Measurements from ENCODE around the gene OR52N1.

The OR52N1 gene

GRCh38 chr11:5791165-5791564, at the start of gene OR52N1:
Gene OR52N1 (minus strand): TSS chr11:5791265. CDS start chr11:5788816, 2,449 bp downstream.
- FAIRE-seq, result no peak

DNA sequence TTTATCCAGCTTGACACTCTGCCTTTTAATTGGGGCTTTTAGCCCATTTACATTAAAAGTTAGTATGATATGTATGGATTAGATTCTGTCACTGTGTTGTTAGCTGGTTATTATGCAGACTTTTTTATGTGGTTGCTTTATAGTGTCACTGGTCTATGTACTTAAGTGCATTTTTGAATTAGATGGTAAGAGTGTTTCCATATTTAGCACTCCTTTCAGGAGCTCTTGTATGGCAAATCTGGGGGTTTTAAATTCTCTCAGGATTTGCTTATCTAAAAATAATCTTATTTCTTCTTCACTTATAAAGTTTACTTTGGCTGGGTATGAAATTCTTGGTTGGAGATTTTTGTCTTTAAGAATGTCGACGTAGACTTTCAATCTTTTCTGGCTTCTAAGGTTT, 46.6 kb upstream of the OR52N1 start:
- FAIRE-seq, result no peak

GRCh38 chr11:5833446-5833845, 42.4 kb upstream of the OR52N1 start:
- no peak for FAIRE-seq

DNA sequence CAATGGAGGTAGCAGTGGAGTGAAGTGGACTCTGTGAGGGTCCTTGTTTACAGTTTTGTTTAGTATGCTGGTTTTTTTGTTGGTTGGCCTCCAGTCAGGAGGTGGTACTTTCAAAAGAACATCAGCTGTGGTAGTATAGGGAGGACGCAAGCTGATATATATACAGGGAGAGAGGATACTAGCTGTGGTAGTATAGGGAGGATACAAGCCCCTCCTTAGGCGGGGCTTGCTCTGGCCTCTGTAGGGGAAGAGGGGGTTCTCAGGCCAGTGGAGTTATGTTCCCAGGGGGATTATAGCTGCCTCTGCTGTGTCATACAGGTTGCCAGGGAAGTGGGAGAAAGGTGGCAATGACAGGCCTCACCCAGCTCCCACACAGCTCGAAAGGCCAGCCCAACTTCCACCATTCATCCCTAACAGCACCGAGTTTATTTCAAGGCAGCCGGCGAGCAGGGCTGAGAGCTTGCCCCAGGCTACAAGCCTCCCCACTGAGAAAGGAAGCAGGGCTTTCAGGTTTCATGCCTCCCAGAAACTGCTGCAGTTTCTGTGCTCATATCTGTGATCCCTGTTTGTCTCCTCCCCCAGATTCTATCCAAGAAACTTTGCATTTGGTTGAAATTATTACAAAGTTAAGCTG, 40.2 kb upstream of the OR52N1 start:
- no peak for FAIRE-seq

- FAIRE-seq, result peak; percentile 14
Measured at GRCh38 chr11:5818245-5818886, 27.3 kb upstream of the OR52N1 start.

- no peak for FAIRE-seq
Measured at GRCh38 chr11:5815534-5815933, 24.5 kb upstream of the OR52N1 start.

DNA sequence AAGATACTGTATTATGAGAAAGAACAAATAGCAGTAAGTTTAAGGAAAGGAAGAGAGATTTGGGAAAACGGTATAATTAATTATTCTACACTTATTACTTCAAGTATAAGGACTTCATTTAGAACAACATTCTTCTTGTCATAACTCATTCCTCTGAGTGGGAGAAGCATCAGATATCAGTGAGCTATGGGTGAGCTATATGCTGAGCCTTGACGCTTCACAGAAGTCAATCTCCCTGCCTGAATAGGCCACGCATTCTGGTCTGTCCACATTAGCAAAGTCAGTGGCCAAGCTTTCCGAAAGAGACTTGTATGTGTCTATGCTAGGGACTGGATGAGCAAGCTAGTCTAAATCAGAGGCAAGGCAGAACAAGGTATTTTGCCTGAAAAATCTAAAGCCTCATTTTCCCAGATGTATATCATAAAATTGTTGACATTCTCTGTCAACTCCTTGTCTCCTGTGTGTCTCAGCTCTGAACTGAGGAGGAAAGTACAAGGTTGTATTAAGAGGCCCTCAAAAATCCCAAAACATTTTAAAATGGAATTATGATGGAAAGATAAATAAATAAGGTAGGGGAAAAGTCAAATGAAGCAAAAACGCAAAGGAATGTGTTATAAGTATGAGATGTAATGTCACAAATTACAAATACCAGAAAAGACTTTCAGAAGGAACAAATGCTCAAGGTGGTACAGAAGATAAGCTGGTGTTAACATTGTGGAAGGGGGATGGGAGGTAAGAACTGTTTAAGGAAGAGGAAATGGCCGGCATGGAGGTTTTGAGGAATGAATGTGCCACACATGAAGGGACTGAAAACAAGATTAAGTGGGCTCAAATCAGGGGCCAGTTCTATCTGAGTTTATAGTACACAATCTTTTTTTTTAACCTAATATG, 19.1 kb upstream of the OR52N1 start:
- no peak for FAIRE-seq

GRCh38 chr11:5809122-5809519, 18.1 kb upstream of the OR52N1 start:
- FAIRE-seq, result no peak

DNA sequence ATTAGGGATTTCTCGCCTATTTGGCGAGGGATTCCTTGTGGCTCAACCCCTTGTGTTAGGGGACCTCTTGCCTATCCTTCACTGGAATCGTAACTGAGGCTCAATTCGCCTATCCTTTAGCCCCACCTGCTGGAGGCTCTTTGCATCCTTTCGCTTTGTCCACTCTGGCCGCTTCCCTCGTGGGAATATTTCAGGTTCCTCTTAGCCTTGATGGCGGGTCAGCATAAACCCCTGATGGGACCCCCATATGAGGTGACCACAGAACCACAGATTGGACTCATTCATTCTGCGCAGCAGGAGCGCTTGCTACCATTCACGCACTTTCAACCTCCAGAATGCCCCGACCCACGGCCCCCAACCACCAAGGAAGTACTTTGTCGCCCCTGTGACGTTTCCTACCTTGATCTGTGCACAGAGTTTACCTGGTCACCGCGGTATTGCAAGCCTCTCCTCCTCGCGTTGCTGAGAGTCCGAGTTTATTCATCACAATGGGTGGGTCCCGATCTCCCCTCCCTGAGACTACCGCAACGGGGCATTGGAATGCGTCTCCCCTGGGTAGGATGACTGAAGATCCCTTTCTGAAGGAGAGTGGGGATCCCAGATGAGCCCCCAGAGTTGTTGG, 17.5 kb upstream of the OR52N1 start, which contains the start of gene OR52N2:
TSS of gene OR52N2 (plus strand) at position 425 of the 622 bp plus-strand sequence. CDS start 11,412 bp downstream, outside the sequence.
- FAIRE-seq, result peak; percentile 46

DNA sequence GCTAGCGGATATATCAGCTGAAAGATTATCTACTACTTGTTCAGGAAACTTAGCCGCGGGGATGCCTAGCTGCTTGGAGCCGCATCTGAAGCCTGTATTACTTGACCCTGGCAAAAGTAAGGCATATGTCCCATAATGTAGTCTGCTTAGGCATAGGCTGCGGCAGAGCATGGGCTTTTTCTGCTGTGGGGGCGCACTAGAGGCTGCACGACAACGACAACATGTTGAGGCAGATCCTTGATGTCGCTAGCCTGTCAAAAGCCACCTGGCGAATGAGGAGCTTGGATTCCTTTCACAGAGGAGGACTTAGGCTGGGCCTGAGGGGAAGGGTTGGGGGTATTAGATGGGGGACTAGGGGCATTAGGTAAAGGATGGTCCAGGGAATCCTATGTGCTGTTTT, 16.5 kb upstream of the OR52N1 start:
- FAIRE-seq, result no peak

DNA sequence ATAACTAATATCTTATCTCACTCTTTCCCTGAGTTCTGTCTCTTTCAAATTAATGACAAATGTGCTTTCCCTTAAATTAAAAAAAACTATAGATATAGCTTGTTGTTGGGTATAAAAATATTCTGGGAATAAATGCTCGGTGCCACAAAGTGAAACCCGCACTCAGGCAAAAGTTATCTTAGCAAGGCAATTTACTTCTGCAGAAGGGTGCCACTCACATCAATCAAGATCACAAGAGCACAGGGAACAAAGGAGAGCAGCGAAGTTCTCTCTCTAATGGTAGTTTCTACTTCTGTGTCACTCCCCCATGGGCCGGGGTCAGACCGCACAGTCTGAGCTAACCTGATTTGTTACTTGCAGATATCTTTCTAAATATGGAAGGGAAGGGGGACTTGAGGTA, 12.9 kb upstream of the OR52N1 start:
- no peak for FAIRE-seq

- no peak for FAIRE-seq
Measured at GRCh38 chr11:5796541-5796940, 5.5 kb upstream of the OR52N1 start.

GRCh38 chr11:5783255-5783654, 7.8 kb downstream of the OR52N1 start, which contains the start of gene OR52N5:
Gene OR52N5 (minus strand): TSS chr11:5783355. CDS start chr11:5778634, 4,721 bp downstream.
- no peak for FAIRE-seq

DNA sequence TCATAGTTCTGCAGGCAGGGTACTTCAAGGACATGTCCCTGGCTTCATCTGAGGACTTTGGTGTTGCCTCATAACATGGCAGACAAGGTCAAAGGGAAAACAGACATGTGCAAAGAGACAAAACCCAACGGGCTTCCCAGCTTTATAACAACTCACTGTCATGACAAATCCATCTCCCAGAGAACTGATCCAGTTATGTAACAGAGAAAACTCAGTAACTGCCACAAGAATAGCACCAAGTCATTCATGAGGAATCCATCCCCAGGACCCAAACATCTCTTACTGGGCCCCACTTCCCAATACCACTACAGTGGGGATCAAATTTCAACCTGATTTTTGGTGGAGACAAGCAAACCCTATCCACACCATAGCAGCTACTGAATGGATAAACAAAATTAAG, 24.0 kb downstream of the OR52N1 start:
- FAIRE-seq, result no peak

- peak; percentile 25 for FAIRE-seq
Measured at GRCh38 chr11:5753943-5754342, 37.1 kb downstream of the OR52N1 start, which contains the start of gene OR52N4. Gene OR52N4 (plus strand): TSS chr11:5754243. CDS start chr11:5754741, 498 bp downstream.

GRCh38 chr11:5749836-5750235, 41.2 kb downstream of the OR52N1 start:
- FAIRE-seq, result no peak

DNA sequence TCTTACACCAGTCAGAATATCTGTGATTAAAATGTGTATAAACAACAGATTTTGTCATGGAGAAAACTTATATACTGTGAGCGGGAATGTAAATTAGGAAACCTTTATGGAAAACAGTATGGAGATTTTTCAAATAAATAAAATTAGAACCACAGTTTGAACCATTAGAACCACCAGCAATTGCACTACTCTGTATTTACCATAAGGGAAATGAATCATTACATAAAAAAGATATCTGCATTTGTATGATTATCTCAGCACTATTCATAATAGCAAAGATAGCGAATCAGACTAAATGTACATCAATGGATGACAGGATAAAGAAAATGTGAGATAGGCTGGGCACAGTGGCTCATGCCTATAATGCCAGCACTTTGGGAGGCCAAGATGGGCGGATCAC, 44.5 kb downstream of the OR52N1 start:
- FAIRE-seq, result no peak

DNA sequence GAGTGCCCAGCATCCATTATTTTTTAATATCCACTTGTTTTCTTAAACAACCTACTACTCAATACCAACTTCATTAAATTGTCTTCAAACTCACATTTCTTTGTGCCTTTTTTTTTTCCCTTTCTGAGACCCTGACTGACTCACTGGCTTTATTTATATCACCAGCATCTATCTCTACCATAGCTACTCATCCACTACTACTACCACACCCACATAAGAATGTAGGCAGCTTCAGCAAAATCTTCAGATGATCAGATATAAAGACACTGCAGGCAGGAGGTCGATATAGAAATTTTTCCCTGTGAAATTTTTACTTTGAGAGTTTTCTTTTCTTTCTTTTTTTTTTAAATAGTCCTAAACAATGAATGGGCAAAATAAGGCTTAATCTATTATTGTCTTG, 52.6 kb downstream of the OR52N1 start:
- FAIRE-seq, result no peak

GRCh38 chr11:5737670-5738392, 53.2 kb downstream of the OR52N1 start:
- FAIRE-seq, result no peak

- no peak for FAIRE-seq
Measured at GRCh38 chr11:5737091-5737490, 54.0 kb downstream of the OR52N1 start.

Measured in A204.1 (cell line).